IMR-90 (cell line): Measurements from ENCODE around the gene NCAM1. TPM values are rescaled to one million over a fixed set of nuclear protein-coding genes. Genes with fewer than 3 reads are reported as not detected.

Source experiments
- ATAC-seq: fragments of 200-7000 bp; cut with Tn5 transposase; 2 replicates; pipeline ENCODE4 v1.9.1; 2020; ENCODE audit warnings: low read depth, mild to moderate bottlenecking, moderate library complexity
- BruUV-seq: library from RNA; stranded (reverse); fragments of 400-500 nt; replicated peaks from 2 replicates; lab custom pipeline; 2021; lab: Mats Ljungman, UMichigan
- CTCF ChIA-PET: fragments of 300-600 bp; formaldehyde crosslinking; extraction: SDS; loops from one replicate; lab custom pipeline; 2021; ENCODE audit warnings: antibody characterized with exemption; lab: Yijun Ruan, JAX
- POLR2A ChIA-PET: fragments of 300-600 bp; sonication (Branson Sonifier 250); formaldehyde crosslinking; loops from one replicate; lab custom pipeline; 2022; ENCODE audit warnings: antibody characterized with exemption; ENCODE audit not compliant: unreplicated experiment; lab: Charles Lee
- DNase-seq: peaks from one replicate; pipeline ENCODE4 v3.0.0; 2013
- H2AFZ ChIP-seq: replicated peaks from 2 replicates; pipeline ENCODE3; 2013; ENCODE audit warnings: low read length, mild to moderate bottlenecking; ENCODE audit not compliant: poor library complexity
- H2AK5ac ChIP-seq: 2 replicates; pipeline ENCODE4 v1.6.1; 2013; ENCODE audit warnings: low read depth, low read length, inconsistent platforms
- H2AK9ac ChIP-seq: replicated peaks from 2 replicates; pipeline ENCODE3; 2013; ENCODE audit warnings: mild to moderate bottlenecking, low read depth, low read length, moderate library complexity; ENCODE audit not compliant: poor library complexity
- H2BK120ac ChIP-seq: 2 replicates; pipeline ENCODE4 v1.6.1; 2013; ENCODE audit warnings: low read depth, low read length, inconsistent platforms
- H2BK15ac ChIP-seq: 3 replicates; pipeline ENCODE4 v1.6.1; 2013; ENCODE audit warnings: low read depth, low read length, inconsistent platforms
- H2BK20ac ChIP-seq: 2 replicates; pipeline ENCODE4 v1.6.1; 2013; ENCODE audit warnings: low read depth, mild to moderate bottlenecking, inconsistent platforms, low read length, moderate library complexity
- H2BK5ac ChIP-seq: 2 replicates; pipeline ENCODE4 v1.6.1; 2013; ENCODE audit warnings: mild to moderate bottlenecking, low read depth, low read length, inconsistent platforms; ENCODE audit not compliant: poor library complexity, severe bottlenecking
- H3K14ac ChIP-seq: replicated peaks from 2 replicates; pipeline ENCODE4 v1.6.1; 2013; ENCODE audit warnings: low read depth, low read length, inconsistent platforms
- H3K18ac ChIP-seq: 2 replicates; pipeline ENCODE4 v1.6.1; 2013; ENCODE audit warnings: low read depth, low read length, control low read depth
- H3K23ac ChIP-seq: 2 replicates; pipeline ENCODE4 v1.6.1; 2013; ENCODE audit warnings: low read depth, low read length, inconsistent platforms
- H3K27ac ChIP-seq: 2 replicates; pipeline ENCODE4 v1.5.1; 2013; ENCODE audit warnings: mild to moderate bottlenecking, control low read depth, low read length; ENCODE audit not compliant: insufficient read depth
- H3K27me3 ChIP-seq: 2 replicates; pipeline ENCODE4 v1.6.1; 2013; ENCODE audit warnings: low read length; ENCODE audit not compliant: control insufficient read depth, insufficient read depth
- H3K36me3 ChIP-seq: 2 replicates; pipeline ENCODE4 v1.6.1; 2013; ENCODE audit warnings: low read length, mixed read lengths; ENCODE audit not compliant: control insufficient read depth, insufficient read depth
- H3K4ac ChIP-seq: 2 replicates; pipeline ENCODE4 v1.6.1; 2013; ENCODE audit warnings: low read depth, low read length, inconsistent platforms
- H3K4me1 ChIP-seq: 2 replicates; pipeline ENCODE4 v1.6.1; 2013; ENCODE audit warnings: low read length, mixed read lengths; ENCODE audit not compliant: control insufficient read depth, insufficient read depth
- H3K4me2 ChIP-seq: 2 replicates; pipeline ENCODE4 v1.6.1; 2013; ENCODE audit warnings: low read depth, mild to moderate bottlenecking, control low read depth, low read length, moderate library complexity
- H3K4me3 ChIP-seq: 2 replicates; pipeline ENCODE4 v1.5.1; 2013; ENCODE audit warnings: low read depth, mild to moderate bottlenecking, control low read depth, low read length, moderate library complexity; ENCODE audit not compliant: insufficient read depth
- H3K56ac ChIP-seq: 2 replicates; pipeline ENCODE4 v1.6.1; 2013; ENCODE audit warnings: low read length, inconsistent platforms; ENCODE audit not compliant: insufficient read depth; ENCODE audit errors: extremely low read depth
- H3K79me1 ChIP-seq, 2 experiments: 2 replicates each; pipeline ENCODE4 v1.6.1; 2013; ENCODE audit warnings: low read length in 2 of 2, inconsistent platforms in 1 of 2, low read depth in 1 of 2
- H3K9ac ChIP-seq: 2 replicates; pipeline ENCODE4 v1.6.1; 2013; ENCODE audit warnings: low read depth, low read length, control low read depth
- H3K9me1 ChIP-seq: 2 replicates; pipeline ENCODE4 v1.6.1; 2013; ENCODE audit warnings: low read length, inconsistent platforms; ENCODE audit not compliant: insufficient read depth
- H3K9me3 ChIP-seq: 2 replicates; pipeline ENCODE4 v1.6.1; 2013; ENCODE audit warnings: low read length; ENCODE audit not compliant: control insufficient read depth, insufficient read depth
- H4K20me1 ChIP-seq: 2 replicates; pipeline ENCODE4 v1.6.1; 2013; ENCODE audit warnings: low read length, inconsistent platforms; ENCODE audit not compliant: insufficient read depth
- H4K5ac ChIP-seq: 2 replicates; pipeline ENCODE4 v1.6.1; 2013; ENCODE audit warnings: mild to moderate bottlenecking, low read depth, low read length, control low read depth
- H4K8ac ChIP-seq, 2 experiments: 2 replicates each; pipeline ENCODE4 v1.6.1; 2013; ENCODE audit warnings: low read depth in 2 of 2, low read length in 2 of 2, control low read depth in 1 of 2, inconsistent platforms in 1 of 2
- H4K91ac ChIP-seq: 2 replicates; pipeline ENCODE4 v1.6.1; 2013; ENCODE audit warnings: low read depth, low read length, inconsistent platforms; ENCODE audit not compliant: insufficient read depth
- BHLHE40 ChIP-seq: fragments of 150-350 bp; IDR thresholded peaks from 2 replicates; pipeline ENCODE4 v1.6.1; 2016; ENCODE audit warnings: mild to moderate bottlenecking, low read depth, low read length
- CEBPB ChIP-seq: IDR thresholded peaks from 2 replicates; pipeline ENCODE4 v1.6.1; 2012; ENCODE audit warnings: low read depth, low read length, improper control_type of control experiment
- CHD1 ChIP-seq: IDR thresholded peaks from 2 replicates; pipeline ENCODE4 v1.6.1; 2012; ENCODE audit warnings: low read depth, low read length, improper control_type of control experiment
- FOS ChIP-seq: fragments of 150-350 bp; IDR thresholded peaks from 2 replicates; pipeline ENCODE4 v1.6.1; 2016; ENCODE audit warnings: low read depth, low read length
- MAFK ChIP-seq: IDR thresholded peaks from 2 replicates; pipeline ENCODE4 v1.6.1; 2012; ENCODE audit warnings: low read depth, low read length, improper control_type of control experiment
- MAZ ChIP-seq: IDR thresholded peaks from 2 replicates; pipeline ENCODE4 v1.6.1; 2012; ENCODE audit warnings: low read depth, mild to moderate bottlenecking, low read length, improper control_type of control experiment, moderate library complexity, borderline replicate concordance
- MXI1 ChIP-seq: IDR thresholded peaks from 2 replicates; pipeline ENCODE4 v1.6.1; 2012; ENCODE audit warnings: low read depth, mild to moderate bottlenecking, low read length, moderate library complexity, borderline replicate concordance
- NFE2L2 ChIP-seq: fragments of 150-350 bp; IDR thresholded peaks from 2 replicates; pipeline ENCODE4 v1.6.1; 2016; ENCODE audit warnings: low read depth, mild to moderate bottlenecking, low read length
- POLR2A ChIP-seq: IDR thresholded peaks from 2 replicates; pipeline ENCODE4 v1.6.1; 2012; ENCODE audit warnings: mild to moderate bottlenecking, low read depth, low read length
- RAD21 ChIP-seq: IDR thresholded peaks from 2 replicates; pipeline ENCODE4 v1.6.1; 2012; ENCODE audit warnings: low read length, improper control_type of control experiment
- RCOR1 ChIP-seq: IDR thresholded peaks from 2 replicates; pipeline ENCODE4 v1.6.1; 2012; ENCODE audit warnings: mild to moderate bottlenecking, low read length, improper control_type of control experiment; ENCODE audit not compliant: insufficient replicate concordance
- RFX5 ChIP-seq: IDR thresholded peaks from 2 replicates; pipeline ENCODE4 v1.8.0; 2012; ENCODE audit warnings: low read depth, mild to moderate bottlenecking, low read length, moderate library complexity
- SMC3 ChIP-seq: fragments of 150-350 bp; IDR thresholded peaks from 2 replicates; pipeline ENCODE4 v1.6.1; 2016; ENCODE audit warnings: low read depth, mild to moderate bottlenecking, antibody characterized with exemption, low read length, moderate library complexity
- WGBS, 2 experiments: methylation state at CpG; one replicate each; pipeline versions ENCODE4 v1.1.5 to v1.1.7; 2013; ENCODE audit warnings: missing lambda C conversion rate in 2 of 2; ENCODE audit not compliant: insufficient read length in 1 of 2; ENCODE audit errors: extremely low coverage in 2 of 2; 5-methylcytosine and 5-hydroxymethylcytosine counted together
- dilution Hi-C: fragments of 300-500 bp; cut with HindIII; formaldehyde crosslinking; loops from one replicate; pipeline ENCODE4 v1.14.3; 2018; ENCODE audit warnings: low sequenced_read_pairs; ENCODE audit not compliant: unreplicated experiment
- in situ Hi-C: fragments of 300-500 bp; cut with MboI; formaldehyde crosslinking; loops from 3 replicates; pipeline ENCODE4 v1.14.3; 2019; ENCODE audit warnings: low sequenced_read_pairs, inconsistent platforms, mixed read lengths
- intact Hi-C: fragments of 100-400 bp; cut with micrococcal nuclease; formaldehyde crosslinking; loops from 2 replicates; pipeline ENCODE4 v1.10.0; 2022
- polyA plus RNA-seq, 3 experiments: library from polyadenylated mRNA; depleted of rRNA; stranded (reverse); fragments of >200 nt; gene quantifications; 2 replicates each; pipeline ENCODE4 v1.2.3, GENCODE V29; 2012; ENCODE audit warnings: low replicate concordance in 1 of 3
- total RNA-seq: library from RNA; depleted of rRNA; stranded (reverse); fragments of >200 nt; gene quantifications from 2 replicates; pipeline ENCODE4 v1.2.3, GENCODE V29; 2012
- TF ChIP-seq, protein P1 (sequence below): conservative IDR thresholded peaks from 2 replicates; pipeline ENCODE4 v1.5.1; 2012; ENCODE audit warnings: mild to moderate bottlenecking, low read depth, low read length, improper control_type of control experiment
- TF ChIP-seq, protein P2 (sequence below): fragments of 150-350 bp; IDR thresholded peaks from 2 replicates; pipeline ENCODE4 v1.6.1; 2016; ENCODE audit warnings: low read depth, mild to moderate bottlenecking, low read length, moderate library complexity, borderline replicate concordance
- TF ChIP-seq, protein P3 (sequence below): fragments of 150-350 bp; IDR thresholded peaks from 2 replicates; pipeline ENCODE4 v1.6.1; 2017; ENCODE audit warnings: mild to moderate bottlenecking, antibody characterized with exemption, low read length, low read depth

The NCAM1 gene
- total and polyA plus RNA-seq, 2 of the 4 experiments (the other 2 are of a cell fraction): 0.09 to 0.18 TPM

DNA sequence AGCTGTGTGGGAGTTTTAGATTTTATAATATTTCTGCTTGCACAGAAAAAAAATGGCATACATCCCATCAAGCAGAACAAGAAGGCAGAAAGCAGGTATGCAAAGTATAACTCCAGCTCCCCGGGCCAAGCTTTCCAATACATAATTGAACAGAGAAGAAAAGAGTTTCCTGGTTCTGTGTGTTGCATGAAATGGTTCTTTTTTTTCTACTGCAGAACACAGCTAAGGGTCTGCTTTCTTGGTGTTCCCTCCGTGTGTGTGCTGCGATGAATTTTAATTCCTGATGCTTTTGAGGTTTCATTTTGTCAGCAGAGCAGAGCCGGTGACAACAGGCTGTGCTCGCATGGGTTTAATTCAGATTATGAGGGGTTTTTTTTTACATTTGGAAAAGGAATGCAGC is 282.5 kb downstream of the NCAM1 start:
- ATAC-seq (no peak), DNase-seq (no peak)
- POLR2A ChIA-PET: no interaction called here
- H3K56ac ChIP-seq: no peak overlapping the region
- H3K9ac ChIP-seq: no peak overlapping the region
- H3K79me1 ChIP-seq: no peaks in the 10 kb centered on the region
- no peak overlapping the region for H3K4ac ChIP-seq
- H2BK5ac ChIP-seq: no peak overlapping the region
- no peaks in the 10 kb centered on the region for H3K36me3 ChIP-seq
- H3K23ac ChIP-seq: no peak overlapping the region
- no peaks in the 10 kb centered on the region for H3K27me3 ChIP-seq
- H2BK120ac ChIP-seq: no peak overlapping the region
- no peaks in the 10 kb centered on the region for H4K20me1 ChIP-seq
- no peak overlapping the region for H2BK15ac ChIP-seq
- no peak overlapping the region for H3K18ac ChIP-seq
- CTCF ChIA-PET: interaction anchor here (0.6 kb wide), 1 partner anchor 1903 kb away, joined by 5 read pairs; no protein-coding TSS in a partner anchor
- in situ Hi-C loops (no loop called here), dilution Hi-C loops (no loop called here), intact Hi-C loops (no loop called here)
- no peak overlapping the region for H2AK5ac ChIP-seq
- no peak overlapping the region for H4K5ac ChIP-seq
- H4K8ac ChIP-seq: no peak overlapping the region
- no peak overlapping the region for H2BK20ac ChIP-seq
- H2AFZ ChIP-seq: no peak overlapping the region
- no peak overlapping the region for H3K4me2 ChIP-seq
- no CpG with 5 or more reads among the region's 5 CpGs for WGBS, 2 experiments
- H3K4me1 ChIP-seq: peaks cover 5% of the 10 kb centered on the region; the same call in 1 of the 2 replicates
- no peaks in the 10 kb centered on the region for H3K9me3 ChIP-seq
- TF ChIP-seq, protein P1, sequence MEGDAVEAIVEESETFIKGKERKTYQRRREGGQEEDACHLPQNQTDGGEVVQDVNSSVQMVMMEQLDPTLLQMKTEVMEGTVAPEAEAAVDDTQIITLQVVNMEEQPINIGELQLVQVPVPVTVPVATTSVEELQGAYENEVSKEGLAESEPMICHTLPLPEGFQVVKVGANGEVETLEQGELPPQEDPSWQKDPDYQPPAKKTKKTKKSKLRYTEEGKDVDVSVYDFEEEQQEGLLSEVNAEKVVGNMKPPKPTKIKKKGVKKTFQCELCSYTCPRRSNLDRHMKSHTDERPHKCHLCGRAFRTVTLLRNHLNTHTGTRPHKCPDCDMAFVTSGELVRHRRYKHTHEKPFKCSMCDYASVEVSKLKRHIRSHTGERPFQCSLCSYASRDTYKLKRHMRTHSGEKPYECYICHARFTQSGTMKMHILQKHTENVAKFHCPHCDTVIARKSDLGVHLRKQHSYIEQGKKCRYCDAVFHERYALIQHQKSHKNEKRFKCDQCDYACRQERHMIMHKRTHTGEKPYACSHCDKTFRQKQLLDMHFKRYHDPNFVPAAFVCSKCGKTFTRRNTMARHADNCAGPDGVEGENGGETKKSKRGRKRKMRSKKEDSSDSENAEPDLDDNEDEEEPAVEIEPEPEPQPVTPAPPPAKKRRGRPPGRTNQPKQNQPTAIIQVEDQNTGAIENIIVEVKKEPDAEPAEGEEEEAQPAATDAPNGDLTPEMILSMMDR: no peak
- TF ChIP-seq POLR2A: no peak
- no peak for TF ChIP-seq NFE2L2
- TF ChIP-seq, protein P2, sequence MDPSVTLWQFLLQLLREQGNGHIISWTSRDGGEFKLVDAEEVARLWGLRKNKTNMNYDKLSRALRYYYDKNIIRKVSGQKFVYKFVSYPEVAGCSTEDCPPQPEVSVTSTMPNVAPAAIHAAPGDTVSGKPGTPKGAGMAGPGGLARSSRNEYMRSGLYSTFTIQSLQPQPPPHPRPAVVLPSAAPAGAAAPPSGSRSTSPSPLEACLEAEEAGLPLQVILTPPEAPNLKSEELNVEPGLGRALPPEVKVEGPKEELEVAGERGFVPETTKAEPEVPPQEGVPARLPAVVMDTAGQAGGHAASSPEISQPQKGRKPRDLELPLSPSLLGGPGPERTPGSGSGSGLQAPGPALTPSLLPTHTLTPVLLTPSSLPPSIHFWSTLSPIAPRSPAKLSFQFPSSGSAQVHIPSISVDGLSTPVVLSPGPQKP: no peak
- TF ChIP-seq, protein P3, sequence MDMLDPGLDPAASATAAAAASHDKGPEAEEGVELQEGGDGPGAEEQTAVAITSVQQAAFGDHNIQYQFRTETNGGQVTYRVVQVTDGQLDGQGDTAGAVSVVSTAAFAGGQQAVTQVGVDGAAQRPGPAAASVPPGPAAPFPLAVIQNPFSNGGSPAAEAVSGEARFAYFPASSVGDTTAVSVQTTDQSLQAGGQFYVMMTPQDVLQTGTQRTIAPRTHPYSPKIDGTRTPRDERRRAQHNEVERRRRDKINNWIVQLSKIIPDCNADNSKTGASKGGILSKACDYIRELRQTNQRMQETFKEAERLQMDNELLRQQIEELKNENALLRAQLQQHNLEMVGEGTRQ: no peak
- TF ChIP-seq CEBPB: no peak
- no peak for TF ChIP-seq CHD1
- TF ChIP-seq MAFK: no peak
- no peak for TF ChIP-seq RAD21
- no peak for TF ChIP-seq MXI1
- TF ChIP-seq RFX5: no peak
- TF ChIP-seq MAZ: no peak
- TF ChIP-seq RCOR1: no peak
- TF ChIP-seq SMC3: no peak
- no peak for TF ChIP-seq FOS
- no peak for TF ChIP-seq BHLHE40
- H4K91ac ChIP-seq: no peak overlapping the region
- no peak overlapping the region for H3K14ac ChIP-seq
- H3K9me1 ChIP-seq: peaks cover 4% of the 10 kb centered on the region; the same call in 1 of the 2 replicates
- H3K27ac ChIP-seq: no peak overlapping the region
- no TSS peak for BruUV-seq
- H3K4me3 ChIP-seq: no peak overlapping the region
- no peak overlapping the region for H2AK9ac ChIP-seq
